ENCODE measurements around the gene CABLES1.

The CABLES1 gene

GRCh38 chr18:23243178-23243577, 107.9 kb downstream of the CABLES1 start:
- H3K4me3 ChIP-seq (ENCODE audit: low read length): no peak overlapping the region
- DNase-seq (ENCODE audit: low read depth): no peak
- TF ChIP-seq CTCF (conservative IDR thresholded peaks at IDR 0.05; ENCODE audit: low read length): no peak

- TF ChIP-seq CTCF (conservative IDR thresholded peaks at IDR 0.05; ENCODE audit: low read length): no peak
- no peak for DNase-seq (ENCODE audit: low read depth)
- no peak overlapping the region for H3K4me3 ChIP-seq (ENCODE audit: low read length)
These were observed 108.5 kb downstream of the CABLES1 start for GRCh38 chr18:23243816-23244215.

GRCh38 chr18:23244401-23244800, 109.1 kb downstream of the CABLES1 start:
- no peak for DNase-seq (ENCODE audit: low read depth)
- no peak overlapping the region for H3K4me3 ChIP-seq (ENCODE audit: low read length)
- no peak for TF ChIP-seq CTCF (conservative IDR thresholded peaks at IDR 0.05; ENCODE audit: low read length)

- DNase-seq (ENCODE audit: low read depth): no peak
- no peak for TF ChIP-seq CTCF (conservative IDR thresholded peaks at IDR 0.05; ENCODE audit: low read length)
- no peak overlapping the region for H3K4me3 ChIP-seq (ENCODE audit: low read length)
These were observed 110.2 kb downstream of the CABLES1 start for GRCh38 chr18:23245461-23245860.

GRCh38 chr18:23247331-23247730, 112.0 kb downstream of the CABLES1 start:
- no peak for TF ChIP-seq CTCF (conservative IDR thresholded peaks at IDR 0.05; ENCODE audit: low read length)
- DNase-seq (ENCODE audit: low read depth): no peak
- H3K4me3 ChIP-seq (ENCODE audit: low read length): no peak overlapping the region

GRCh38 chr18:23247896-23248295, 112.6 kb downstream of the CABLES1 start:
- no peak overlapping the region for H3K4me3 ChIP-seq (ENCODE audit: low read length)
- no peak for TF ChIP-seq CTCF (conservative IDR thresholded peaks at IDR 0.05; ENCODE audit: low read length)
- no peak for DNase-seq (ENCODE audit: low read depth)

GRCh38 chr18:23248826-23249225, 113.5 kb downstream of the CABLES1 start:
- TF ChIP-seq CTCF (conservative IDR thresholded peaks at IDR 0.05; ENCODE audit: low read length): no peak
- no peak overlapping the region for H3K4me3 ChIP-seq (ENCODE audit: low read length)
- no peak for DNase-seq (ENCODE audit: low read depth)
